ENCODE data around the gene RASGEF1C.
A peak's percentile ranks its signal among the peaks of the same experiment; 100 is the strongest.

Gene RASGEF1C

DNA sequence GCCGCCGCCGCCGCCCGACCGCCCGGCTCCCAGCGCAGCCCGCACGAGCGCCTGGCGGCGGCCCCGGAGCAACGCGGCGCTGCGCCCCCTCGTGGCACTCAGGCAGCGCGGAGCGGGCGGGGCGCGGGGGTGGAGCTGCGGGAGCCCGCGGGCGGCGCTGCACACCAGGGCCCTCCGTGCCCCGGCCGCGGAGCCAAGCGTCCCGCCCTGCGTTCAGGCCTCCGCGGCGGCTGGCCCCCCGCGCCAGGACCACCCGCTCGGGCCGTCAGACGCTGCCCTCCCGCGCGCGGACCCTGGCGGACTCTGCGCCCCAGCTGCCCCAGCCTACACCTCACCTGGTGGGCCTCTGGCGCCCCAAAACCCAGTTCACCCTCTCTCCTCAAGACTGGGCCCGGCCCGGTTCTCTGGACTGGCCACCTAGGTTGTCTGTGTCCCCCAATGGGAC is at the start of gene RASGEF1C:
TSS of gene RASGEF1C (minus strand) at position 75 of the 445 bp plus-strand sequence. CDS start 71,159 bp downstream, outside the sequence.
- peak; percentile 55 for DNase-seq (ENCODE audit: low spot score)

DNA sequence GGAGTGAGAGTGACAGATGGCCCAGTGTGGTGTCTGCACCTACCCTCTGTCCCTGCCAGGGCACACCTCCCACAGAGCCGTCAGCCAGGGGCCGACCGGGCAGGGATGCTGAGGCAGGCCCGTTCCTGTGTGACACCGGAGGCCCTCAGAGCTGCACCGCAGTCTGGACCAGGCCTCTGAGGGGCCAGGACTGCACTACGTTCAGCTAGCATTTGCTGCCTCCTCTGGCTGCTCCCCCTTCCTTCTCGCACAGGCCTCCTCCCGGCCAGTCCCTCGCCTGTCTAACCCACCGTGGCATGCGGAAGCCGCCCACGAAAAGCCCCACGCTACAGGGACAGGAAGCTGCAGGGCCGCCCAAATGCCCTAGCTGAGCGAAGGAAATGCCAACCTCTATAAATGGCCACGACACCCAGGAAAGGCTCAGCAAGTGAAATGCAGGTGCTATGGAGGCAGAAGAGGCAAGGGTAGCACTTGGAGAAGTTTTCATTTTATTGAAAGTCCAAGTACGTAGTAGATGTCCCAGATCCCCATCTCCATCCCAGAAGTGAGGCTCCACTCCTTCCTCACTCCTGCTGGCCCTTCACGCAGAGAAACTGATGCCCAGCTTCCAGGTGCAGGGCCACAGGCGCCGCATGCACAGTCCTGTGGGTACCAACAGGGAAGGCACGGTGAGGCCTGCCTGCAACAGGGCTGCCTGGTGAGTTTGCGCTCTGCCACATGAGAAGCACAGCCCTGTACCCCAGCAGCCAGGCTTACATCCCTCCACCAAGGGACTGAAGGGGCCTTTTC is 44.2 kb upstream of the RASGEF1C start:
- no peak for DNase-seq (ENCODE audit: low spot score)

- DNase-seq (ENCODE audit: low spot score) = no peak
Observed at GRCh38 chr5:180251887-180252286, 42.9 kb upstream of the RASGEF1C start.

DNA sequence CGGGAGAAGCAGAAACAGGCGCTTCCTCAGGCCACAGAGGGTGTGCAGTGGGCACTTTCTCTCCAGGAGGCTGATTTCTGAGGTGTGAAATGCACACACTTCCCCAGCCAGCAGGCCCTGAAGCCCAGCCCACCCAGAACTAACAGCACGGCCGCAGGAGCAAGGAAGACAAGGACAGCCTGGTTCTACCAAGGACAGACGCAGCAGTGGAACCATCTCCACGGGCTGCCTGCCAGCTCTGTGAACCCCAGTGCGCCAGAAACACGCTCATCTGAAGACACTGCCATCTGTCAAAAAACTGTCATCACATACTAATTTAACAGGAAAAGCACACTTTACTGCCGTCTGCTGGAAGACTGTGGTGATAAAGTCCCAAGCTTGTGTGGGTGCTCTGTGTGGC is 42.1 kb upstream of the RASGEF1C start:
- DNase-seq (ENCODE audit: low spot score) = no peak

DNA sequence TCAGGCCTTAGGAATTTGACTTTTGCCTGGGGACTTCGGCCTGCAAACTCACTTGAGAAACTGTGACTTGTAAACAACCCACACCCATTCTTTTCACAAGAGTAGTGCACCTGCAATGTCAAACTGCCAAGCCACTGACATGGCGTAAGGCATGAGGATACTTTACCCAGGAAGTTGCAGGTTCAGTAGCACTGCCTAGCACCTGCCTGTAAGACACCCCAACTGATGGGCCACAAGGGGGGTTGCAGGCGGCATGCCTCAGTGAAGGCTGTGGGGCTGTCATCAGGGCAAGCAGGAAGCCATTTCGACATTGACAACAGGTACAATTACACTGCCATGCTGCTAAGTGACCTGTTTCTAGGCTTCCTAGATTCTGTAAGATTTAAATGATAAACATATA is 41.3 kb upstream of the RASGEF1C start:
- DNase-seq (ENCODE audit: low spot score) = no peak

GRCh38 chr5:180241600-180241999 is 32.6 kb upstream of the RASGEF1C start:
- no peak for DNase-seq (ENCODE audit: low spot score)

DNA sequence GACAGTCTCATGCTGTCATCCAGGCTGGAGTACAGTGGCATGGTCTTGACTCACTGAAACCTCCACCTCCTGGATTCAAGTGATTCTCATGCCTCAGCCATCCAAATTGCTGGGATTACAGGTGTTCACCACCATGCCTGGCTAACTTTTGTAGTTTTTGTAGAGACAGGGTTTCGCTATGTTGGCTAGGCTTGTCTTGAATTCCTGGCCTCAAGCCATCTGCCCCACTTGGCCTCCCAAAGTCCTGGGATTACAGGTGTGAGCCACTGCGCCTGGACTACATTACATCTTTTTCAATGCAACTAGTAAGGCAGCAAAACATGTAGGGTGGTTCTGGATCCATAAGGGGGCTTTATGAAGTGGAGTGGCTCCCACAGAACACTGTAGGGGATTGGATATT is 29.6 kb upstream of the RASGEF1C start:
- no peak for DNase-seq (ENCODE audit: low spot score)

DNA sequence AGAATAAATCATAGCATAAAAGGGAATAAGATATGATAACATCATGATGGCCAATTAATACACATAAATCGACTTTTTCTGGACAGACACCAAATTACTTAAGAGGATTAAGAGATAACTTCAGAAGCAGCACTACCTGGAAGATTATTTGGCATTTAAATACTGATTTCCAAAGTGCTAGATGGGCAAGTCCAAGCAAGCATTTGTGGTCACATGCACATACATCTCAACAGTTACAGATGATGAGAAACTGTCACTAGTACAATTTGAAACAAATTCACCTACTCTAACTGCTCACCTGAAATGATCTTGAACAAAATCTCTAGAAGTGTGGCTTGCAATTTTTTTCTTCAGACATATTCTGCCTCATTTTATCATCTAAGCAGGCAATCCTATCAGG is 26.8 kb upstream of the RASGEF1C start:
- no peak for DNase-seq (ENCODE audit: low spot score)

GRCh38 chr5:180235077-180235476 is 26.1 kb upstream of the RASGEF1C start:
- no peak for DNase-seq (ENCODE audit: low spot score)

DNA sequence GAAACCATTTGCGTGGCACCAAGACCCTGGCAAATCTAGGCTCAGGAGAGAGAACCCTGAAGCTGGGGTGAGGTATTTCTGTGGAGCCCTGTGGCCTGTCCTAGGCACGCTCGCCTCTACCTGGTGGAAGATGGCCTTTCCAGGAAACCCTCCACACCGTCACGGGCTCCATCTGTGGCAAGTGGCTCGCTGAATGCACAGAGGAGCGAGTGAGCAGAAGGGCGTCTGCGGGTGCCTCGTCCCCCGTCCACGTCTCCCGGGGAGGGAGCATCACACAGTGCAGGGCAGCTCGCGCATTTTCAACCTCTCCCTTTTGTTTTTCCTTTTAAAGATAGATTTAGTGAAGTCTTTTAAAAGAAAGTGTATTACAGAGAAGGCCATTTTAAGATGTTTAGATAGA is 25.3 kb upstream of the RASGEF1C start:
- DNase-seq (ENCODE audit: low spot score) = no peak

GRCh38 chr5:180233729-180234128 is 24.7 kb upstream of the RASGEF1C start:
- no peak for DNase-seq (ENCODE audit: low spot score)

DNA sequence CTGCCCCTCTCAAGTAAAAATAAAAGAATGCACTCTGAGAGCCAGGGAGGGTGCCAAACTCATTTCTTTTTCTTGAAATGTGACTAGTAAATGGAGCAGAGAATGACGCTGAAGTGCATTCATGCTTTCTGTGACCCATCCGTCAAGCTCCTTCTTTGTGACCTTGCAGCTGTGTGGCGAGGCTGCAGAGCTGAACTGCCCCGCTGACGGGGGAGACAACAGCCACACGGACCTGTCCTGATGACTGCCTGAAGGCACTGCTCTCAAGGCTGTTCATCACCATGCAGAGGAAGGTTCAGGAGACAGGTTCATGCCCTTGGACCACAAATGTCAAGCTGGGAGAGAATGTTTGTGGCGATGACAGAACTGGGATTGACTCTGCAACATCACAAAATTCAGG is 21.0 kb upstream of the RASGEF1C start:
- DNase-seq (ENCODE audit: low spot score) = no peak

DNA sequence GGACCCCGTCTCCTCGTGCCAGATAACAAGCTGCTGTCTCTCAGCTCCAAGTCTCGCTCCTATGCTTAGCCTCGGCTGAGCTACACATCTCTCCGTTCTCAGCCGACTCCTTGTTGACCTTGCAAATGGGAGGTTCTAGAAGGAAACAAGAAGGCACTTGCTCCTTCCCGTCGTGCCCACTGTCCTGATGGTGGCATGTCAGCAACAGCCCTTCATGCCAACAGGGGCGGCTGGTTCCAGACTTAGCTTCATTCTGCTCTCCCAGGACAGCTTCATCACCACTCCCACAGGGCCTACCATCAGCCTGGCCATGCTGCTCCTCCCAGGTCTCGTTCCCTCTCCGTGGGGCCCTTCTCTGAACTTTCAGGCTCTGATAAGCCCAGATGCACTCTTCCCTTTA is 13.0 kb upstream of the RASGEF1C start:
- no peak for DNase-seq (ENCODE audit: low spot score)

DNA sequence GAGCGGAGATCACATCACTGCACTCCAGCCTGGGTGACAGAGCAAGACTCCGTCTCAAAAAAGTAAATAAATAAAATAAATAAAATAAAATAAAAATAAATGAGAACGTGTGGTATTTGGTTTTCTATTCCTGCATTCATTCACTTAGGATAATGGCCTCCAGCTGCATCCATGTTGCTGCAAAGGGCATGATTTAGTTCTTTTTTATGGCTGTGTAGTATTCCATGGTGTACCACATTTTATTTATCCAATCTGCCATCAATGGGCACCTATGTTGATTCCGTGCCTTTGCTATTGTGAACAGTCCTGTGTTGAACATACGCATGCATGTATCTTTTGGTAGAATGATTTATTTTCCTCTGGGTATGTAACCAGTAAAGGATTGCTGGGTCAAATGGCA is 8.8 kb upstream of the RASGEF1C start:
- no peak for DNase-seq (ENCODE audit: low spot score)

GRCh38 chr5:180216646-180217171 is 7.7 kb upstream of the RASGEF1C start:
- no peak for DNase-seq (ENCODE audit: low spot score)

- DNase-seq (ENCODE audit: low spot score) = no peak
Observed at GRCh38 chr5:180215783-180216630, 7.0 kb upstream of the RASGEF1C start.

GRCh38 chr5:180214870-180215770 is 6.1 kb upstream of the RASGEF1C start:
- no peak for DNase-seq (ENCODE audit: low spot score)

GRCh38 chr5:180213657-180214207 is 4.7 kb upstream of the RASGEF1C start:
- no peak for DNase-seq (ENCODE audit: low spot score)

- no peak for DNase-seq (ENCODE audit: low spot score)
Observed at GRCh38 chr5:180213256-180213600, 4.2 kb upstream of the RASGEF1C start.

DNA sequence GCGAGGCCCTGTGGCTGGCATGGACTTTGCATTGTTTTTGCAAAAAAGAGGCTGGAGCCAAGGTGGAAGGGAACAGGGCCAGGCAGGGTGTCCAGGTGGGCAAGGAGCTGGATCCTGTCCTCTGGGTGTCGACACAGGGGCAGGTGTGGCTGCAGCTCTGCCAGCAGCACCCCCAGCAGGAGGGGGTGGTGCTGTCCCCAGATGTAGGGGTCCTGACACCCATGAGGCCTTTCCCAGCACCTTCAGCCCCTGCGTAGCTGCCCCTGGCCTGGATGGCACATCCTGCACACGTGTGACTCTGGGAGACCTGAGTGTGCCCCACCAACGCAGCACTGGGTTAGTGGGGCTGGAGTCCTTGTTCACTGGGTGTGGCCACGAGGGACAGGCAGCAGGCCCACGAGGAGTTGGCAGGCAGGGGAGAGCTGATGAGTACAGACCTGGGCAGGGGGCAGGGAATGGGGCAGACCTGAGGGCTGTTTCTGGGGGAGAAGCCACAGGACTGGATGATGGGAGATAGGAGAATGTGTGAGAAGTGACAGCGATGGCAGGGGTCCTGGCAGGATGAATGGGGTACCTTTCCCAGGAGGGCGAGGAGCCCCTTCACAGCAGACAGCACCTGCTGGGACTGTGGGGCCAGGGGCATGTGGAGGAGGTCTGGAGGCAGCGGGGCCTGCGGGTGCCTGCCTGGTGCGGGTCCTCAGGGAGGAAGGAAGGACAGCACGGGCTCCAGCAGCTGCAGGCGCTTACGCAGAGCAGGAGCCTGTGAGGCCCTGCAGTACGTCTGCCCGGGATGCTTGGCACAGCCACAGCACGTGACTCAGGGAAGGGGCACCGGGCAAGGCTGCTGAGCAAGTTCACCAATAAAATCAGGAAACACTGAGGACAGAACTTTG is 3.6 kb upstream of the RASGEF1C start:
- no peak for DNase-seq (ENCODE audit: low spot score)

- no peak for DNase-seq (ENCODE audit: low spot score)
Observed at GRCh38 chr5:180211761-180212035, 2.7 kb upstream of the RASGEF1C start.
